OCI-LY1 (cell line): ENCODE data around the gene OR5I1.

Experiments
- H2AFZ ChIP-seq: fragments of 200-600 bp; sonication (generic), shearing (Covaris generic); 2 replicates; pipeline ENCODE4 v1.6.0; 2014; ENCODE audit warnings: antibody characterized with exemption, mild to moderate bottlenecking, low read length
- H3F3A ChIP-seq: fragments of 200-600 bp; sonication (generic), shearing (Covaris generic); 2 replicates; pipeline ENCODE4 v1.6.0; 2014; ENCODE audit warnings: mild to moderate bottlenecking, antibody characterized with exemption, low read length, moderate library complexity; ENCODE audit not compliant: insufficient read depth
- H3K27ac ChIP-seq: fragments of 200-600 bp; sonication (generic); 2 replicates; pipeline ENCODE4 v1.5.1; 2014; ENCODE audit warnings: low read length, mixed run types, mild to moderate bottlenecking, low read depth; ENCODE audit not compliant: poor library complexity, severe bottlenecking
- H3K27me3 ChIP-seq: fragments of 200-600 bp; sonication (generic); 2 replicates; pipeline ENCODE4 v1.6.0; 2014; ENCODE audit warnings: antibody characterized with exemption, mild to moderate bottlenecking, low read length, moderate library complexity; ENCODE audit not compliant: insufficient read depth
- H3K36me3 ChIP-seq: fragments of 200-600 bp; sonication (generic); 2 replicates; pipeline ENCODE4 v1.6.1; 2014; ENCODE audit warnings: mild to moderate bottlenecking, antibody characterized with exemption, low read length, moderate library complexity, mixed read lengths; ENCODE audit not compliant: insufficient read depth
- H3K4me1 ChIP-seq: fragments of 200-600 bp; sonication (generic); 2 replicates; pipeline ENCODE4 v1.5.1; 2014; ENCODE audit warnings: mild to moderate bottlenecking, low read length, moderate library complexity; ENCODE audit not compliant: insufficient read depth, severe bottlenecking
- H3K4me2 ChIP-seq: fragments of 200-600 bp; sonication (generic), shearing (Covaris generic); 2 replicates; pipeline ENCODE4 v1.6.1; 2014; ENCODE audit warnings: low read length
- H3K4me3 ChIP-seq: fragments of 200-600 bp; sonication (generic); 2 replicates; pipeline ENCODE4 v1.5.1; 2014; ENCODE audit warnings: low read length, low read depth, mild to moderate bottlenecking, mixed read lengths; ENCODE audit not compliant: poor library complexity, severe bottlenecking
- H3K79me2 ChIP-seq: fragments of 200-600 bp; shearing (Covaris generic); 2 replicates; pipeline ENCODE4 v1.6.1; 2016; ENCODE audit warnings: mixed run types, low read length, mixed read lengths; ENCODE audit not compliant: insufficient read depth
- H3K9ac ChIP-seq: fragments of 200-600 bp; sonication (generic), shearing (Covaris generic); 2 replicates; pipeline ENCODE4 v1.6.1; 2014; ENCODE audit warnings: mild to moderate bottlenecking, low read length, mixed read lengths
- H3K9me2 ChIP-seq: fragments of 200-600 bp; sonication (generic), shearing (Covaris generic); 2 replicates; pipeline ENCODE4 v1.6.1; 2014; ENCODE audit warnings: low read depth, mild to moderate bottlenecking, low read length, mixed read lengths
- H3K9me3 ChIP-seq: fragments of 200-600 bp; shearing (Covaris generic); 2 replicates; pipeline ENCODE4 v1.6.1; 2014; ENCODE audit warnings: low read length, mixed read lengths
- H4K20me1 ChIP-seq: fragments of 200-600 bp; sonication (generic), shearing (Covaris generic); 2 replicates; pipeline ENCODE4 v1.6.0; 2016; ENCODE audit warnings: mild to moderate bottlenecking, low read length; ENCODE audit not compliant: insufficient read depth
- EZH2 ChIP-seq: fragments of 200-600 bp; sonication (generic), shearing (Covaris generic); IDR thresholded peaks from 2 replicates; pipeline ENCODE4 v1.8.0; 2017; ENCODE audit warnings: borderline replicate concordance, mixed run types, mild to moderate bottlenecking, antibody characterized with exemption, low read length, moderate library complexity, mixed read lengths
- TF ChIP-seq, protein P1 (sequence below): fragments of 200-600 bp; sonication (generic), shearing (Covaris generic); IDR thresholded peaks from 2 replicates; pipeline ENCODE4 v1.5.1; 2017; ENCODE audit warnings: mild to moderate bottlenecking, antibody characterized with exemption, low read length, moderate library complexity, mixed read lengths

Gene OR5I1

GRCh38 chr11:55936300-55936699 is at the start of gene OR5I1:
OR5I1 (minus strand) TSS chr11:55936400; CDS start chr11:55936400, 0 bp downstream.
- Histone ChIP-seq H3K36me3 (no peaks in the 10 kb centered on the region), H3K4me1 (no peaks in the 10 kb centered on the region), H3F3A (no peaks in the 10 kb centered on the region), H3K9me2 (no peaks in the 10 kb centered on the region), H3K9ac (no peak within 1 kb of the TSS), H3K27me3 (no peaks in the 10 kb centered on the region), H2AFZ (no peak within 1 kb of the TSS), H3K27ac (no peak within 1 kb of the TSS), H3K79me2 (no peaks in the 10 kb centered on the region), H3K4me3 (no peak within 1 kb of the TSS), H3K4me2 (no peak within 1 kb of the TSS), H3K9me3 (no peaks in the 10 kb centered on the region), H4K20me1 (no peaks in the 10 kb centered on the region)
- TF ChIP-seq, protein P1, sequence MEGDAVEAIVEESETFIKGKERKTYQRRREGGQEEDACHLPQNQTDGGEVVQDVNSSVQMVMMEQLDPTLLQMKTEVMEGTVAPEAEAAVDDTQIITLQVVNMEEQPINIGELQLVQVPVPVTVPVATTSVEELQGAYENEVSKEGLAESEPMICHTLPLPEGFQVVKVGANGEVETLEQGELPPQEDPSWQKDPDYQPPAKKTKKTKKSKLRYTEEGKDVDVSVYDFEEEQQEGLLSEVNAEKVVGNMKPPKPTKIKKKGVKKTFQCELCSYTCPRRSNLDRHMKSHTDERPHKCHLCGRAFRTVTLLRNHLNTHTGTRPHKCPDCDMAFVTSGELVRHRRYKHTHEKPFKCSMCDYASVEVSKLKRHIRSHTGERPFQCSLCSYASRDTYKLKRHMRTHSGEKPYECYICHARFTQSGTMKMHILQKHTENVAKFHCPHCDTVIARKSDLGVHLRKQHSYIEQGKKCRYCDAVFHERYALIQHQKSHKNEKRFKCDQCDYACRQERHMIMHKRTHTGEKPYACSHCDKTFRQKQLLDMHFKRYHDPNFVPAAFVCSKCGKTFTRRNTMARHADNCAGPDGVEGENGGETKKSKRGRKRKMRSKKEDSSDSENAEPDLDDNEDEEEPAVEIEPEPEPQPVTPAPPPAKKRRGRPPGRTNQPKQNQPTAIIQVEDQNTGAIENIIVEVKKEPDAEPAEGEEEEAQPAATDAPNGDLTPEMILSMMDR: no peak
- TF ChIP-seq EZH2: no peak

- 0 out of 2 replicates have a peak, but pooled peaks cover 3% of the 10 kb centered on the region for H3K79me2 ChIP-seq
- no peaks in the 10 kb centered on the region for H3K9me2 ChIP-seq
- no peaks in the 10 kb centered on the region for H3K4me1 ChIP-seq
- H3K36me3 ChIP-seq: no peaks in the 10 kb centered on the region
- H3K27me3 ChIP-seq: no peaks in the 10 kb centered on the region
- no peak overlapping the region for H3K4me2 ChIP-seq
- no peak overlapping the region for H3K9ac ChIP-seq
- H4K20me1 ChIP-seq: no peaks in the 10 kb centered on the region
- no peak overlapping the region for H2AFZ ChIP-seq
- no peak overlapping the region for H3K4me3 ChIP-seq
- H3K9me3 ChIP-seq: no peaks in the 10 kb centered on the region
- no peaks in the 10 kb centered on the region for H3F3A ChIP-seq
- TF ChIP-seq EZH2: no peak
- TF ChIP-seq, protein P1: no peak
- no peak overlapping the region for H3K27ac ChIP-seq
Measured at GRCh38 chr11:55970935-55971334, 34.7 kb upstream of the OR5I1 start.

DNA sequence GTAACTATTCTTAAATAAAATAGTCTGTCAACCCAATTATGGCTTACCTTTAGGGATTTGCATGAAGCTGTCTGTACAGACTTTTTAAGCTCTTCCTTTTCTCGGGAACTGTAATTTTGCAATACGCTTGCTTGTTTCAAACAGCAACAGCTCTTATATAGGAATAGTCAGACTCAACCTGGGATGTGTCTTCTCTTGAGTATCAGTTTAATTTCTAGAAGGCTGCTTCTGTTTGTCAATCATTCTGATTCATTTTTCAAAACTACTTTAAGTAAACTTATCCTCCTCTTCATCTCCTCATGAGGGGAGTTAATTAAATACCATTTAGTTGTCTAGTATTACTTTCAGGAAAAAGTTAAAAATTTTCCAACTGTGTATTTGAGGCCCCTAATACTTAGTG is 33.6 kb upstream of the OR5I1 start, which contains the start of gene OR10AG1:
Gene OR10AG1 (minus strand): TSS at position 101 of the 400 bp plus-strand sequence. CDS start 38 bp downstream, at position 63.
- Histone ChIP-seq H4K20me1 (no peaks in the 10 kb centered on the region), H3K9ac (no peak within 1 kb of the TSS), H3K27ac (no peak within 1 kb of the TSS), H2AFZ (no peak within 1 kb of the TSS), H3K4me2 (no peak within 1 kb of the TSS), H3K4me1 (no peaks in the 10 kb centered on the region), H3K27me3 (no peaks in the 10 kb centered on the region), H3K9me3 (no peaks in the 10 kb centered on the region), H3F3A (no peaks in the 10 kb centered on the region), H3K79me2 (0 out of 2 replicates have a peak, but pooled peaks cover 3% of the 10 kb centered on the region), H3K36me3 (no peaks in the 10 kb centered on the region), H3K4me3 (no peak within 1 kb of the TSS), H3K9me2 (no peaks in the 10 kb centered on the region)
- TF ChIP-seq EZH2: no peak
- TF ChIP-seq, protein P1: no peak
